ENCODE measurements around the gene PLA1A.
"Not testable (repeated sequence)": the region's sequence is repeated elsewhere in the genome, so short reads cannot be mapped to it uniquely, and the experiment has no call there.

PLA1A gene, protein sequence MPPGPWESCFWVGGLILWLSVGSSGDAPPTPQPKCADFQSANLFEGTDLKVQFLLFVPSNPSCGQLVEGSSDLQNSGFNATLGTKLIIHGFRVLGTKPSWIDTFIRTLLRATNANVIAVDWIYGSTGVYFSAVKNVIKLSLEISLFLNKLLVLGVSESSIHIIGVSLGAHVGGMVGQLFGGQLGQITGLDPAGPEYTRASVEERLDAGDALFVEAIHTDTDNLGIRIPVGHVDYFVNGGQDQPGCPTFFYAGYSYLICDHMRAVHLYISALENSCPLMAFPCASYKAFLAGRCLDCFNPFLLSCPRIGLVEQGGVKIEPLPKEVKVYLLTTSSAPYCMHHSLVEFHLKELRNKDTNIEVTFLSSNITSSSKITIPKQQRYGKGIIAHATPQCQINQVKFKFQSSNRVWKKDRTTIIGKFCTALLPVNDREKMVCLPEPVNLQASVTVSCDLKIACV

DNA sequence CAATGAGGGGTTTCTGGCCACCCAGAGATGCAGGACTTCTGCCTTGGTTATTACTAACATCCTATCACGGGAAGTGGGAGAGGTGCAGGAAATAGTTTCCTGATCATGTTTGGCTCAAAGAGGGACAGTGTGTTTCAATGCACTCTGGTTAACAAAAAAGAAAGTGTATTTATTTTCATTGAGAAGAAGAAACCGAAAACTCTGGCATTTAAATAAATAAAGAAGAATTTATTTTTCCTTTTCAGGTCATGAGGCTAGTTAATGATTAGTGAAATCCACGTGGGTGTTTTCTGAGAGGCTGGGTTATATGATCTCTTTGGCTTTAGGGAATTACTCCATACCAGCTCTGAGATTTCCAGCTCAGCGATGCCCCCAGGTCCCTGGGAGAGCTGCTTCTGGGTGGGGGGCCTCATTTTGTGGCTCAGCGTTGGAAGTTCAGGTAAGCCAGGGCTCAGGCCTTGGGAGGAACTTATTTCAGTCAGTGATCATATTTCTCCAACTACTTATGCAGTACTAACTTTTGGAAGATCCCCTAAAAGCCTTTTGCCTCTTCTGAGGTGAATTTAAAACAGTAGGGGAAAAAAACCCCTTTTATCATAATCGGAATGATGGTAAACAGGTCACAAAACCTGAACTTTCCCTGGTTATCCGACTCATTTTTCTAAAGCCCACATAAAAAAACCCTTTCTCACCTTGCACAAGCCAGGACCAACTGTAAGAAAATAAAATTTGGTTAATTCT lies at the start of gene PLA1A:
Gene PLA1A (plus strand): TSS at position 338 of the 741 bp plus-strand sequence. CDS start 29 bp downstream, at position 367.
- no peak for DNase-seq (ENCODE audit: low read depth)

DNA sequence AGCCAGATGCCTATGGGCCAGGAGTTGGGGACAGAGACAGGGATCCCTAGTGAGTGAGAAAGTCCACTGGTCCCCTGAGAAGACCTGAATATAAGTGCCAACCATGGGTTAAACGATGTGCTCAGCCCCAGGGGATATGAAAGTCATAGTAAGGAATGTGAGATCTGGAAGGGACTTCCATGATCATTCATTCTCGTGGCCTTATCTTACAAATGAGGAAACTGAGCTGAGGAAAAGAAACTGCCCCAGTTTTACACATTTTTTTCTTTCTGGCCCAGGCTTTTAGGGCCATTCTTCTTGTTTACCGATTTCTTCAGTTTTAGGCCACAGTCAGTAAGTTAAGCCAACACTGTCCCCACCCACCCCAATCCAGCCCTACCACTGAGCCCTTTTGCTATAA lies 49.3 kb upstream of the PLA1A start:
- no peak for DNase-seq (ENCODE audit: low read depth)

DNA sequence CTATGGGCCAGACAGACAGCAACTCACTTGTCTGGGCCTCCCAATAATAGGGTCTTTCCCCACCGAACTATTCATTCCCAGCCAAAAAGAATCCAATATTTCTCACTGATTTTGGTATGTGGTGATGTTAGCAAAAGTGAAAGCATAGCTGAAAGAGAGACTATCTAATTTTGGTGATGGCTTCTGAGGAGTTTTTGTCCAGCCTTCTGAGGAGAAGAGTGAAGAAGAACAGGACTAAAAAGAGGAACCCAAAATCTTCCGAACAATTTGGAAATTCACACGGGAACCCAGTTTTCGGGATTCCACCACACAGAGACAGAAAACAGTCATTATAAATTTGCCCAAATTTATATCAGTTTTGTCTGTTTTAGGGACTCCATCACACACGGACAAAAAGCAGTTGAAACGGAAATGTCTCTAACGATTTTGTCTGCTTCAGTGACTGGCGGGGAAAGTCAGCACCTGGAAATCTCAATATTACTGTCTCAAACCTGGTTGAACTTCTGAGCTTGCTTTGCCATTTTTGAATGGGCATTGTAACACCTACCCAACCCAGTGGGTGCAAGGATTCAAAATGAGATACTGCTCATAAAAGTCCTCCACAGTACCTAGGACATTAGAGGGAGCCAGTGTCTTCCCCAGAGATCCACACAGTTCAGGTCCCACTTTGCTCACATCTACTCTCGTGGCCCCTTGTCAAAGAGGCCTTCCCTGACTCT lies 47.3 kb upstream of the PLA1A start:
- no peak for DNase-seq (ENCODE audit: low read depth)

DNA sequence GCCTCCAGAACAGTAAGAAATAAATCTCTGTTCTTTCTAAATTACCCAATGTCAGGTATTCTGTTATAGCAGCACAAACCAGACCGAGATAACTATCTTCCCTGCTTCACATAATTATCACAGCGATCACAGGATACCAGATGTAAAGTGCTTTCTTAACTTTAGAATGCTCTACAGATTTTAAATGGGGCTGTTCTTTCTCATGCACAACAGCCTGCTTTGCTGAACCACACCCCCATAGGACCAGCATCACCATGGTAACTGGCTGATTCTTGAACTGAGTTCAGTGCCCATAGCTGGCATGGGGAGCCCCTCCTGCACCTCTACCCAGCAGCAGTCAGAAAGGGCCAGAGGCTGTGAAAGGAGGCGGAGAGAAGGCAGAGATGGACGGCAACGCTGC lies 46.1 kb upstream of the PLA1A start:
- DNase-seq (ENCODE audit: low read depth) = no peak

GRCh38 chr3:119552928-119553327 lies 44.8 kb upstream of the PLA1A start:
- not testable (repeated sequence) for DNase-seq (ENCODE audit: low read depth)

GRCh38 chr3:119553823-119554415 lies 43.8 kb upstream of the PLA1A start:
- DNase-seq (ENCODE audit: low read depth) = no peak

GRCh38 chr3:119555309-119555735 lies 42.4 kb upstream of the PLA1A start:
- no peak for DNase-seq (ENCODE audit: low read depth)

DNA sequence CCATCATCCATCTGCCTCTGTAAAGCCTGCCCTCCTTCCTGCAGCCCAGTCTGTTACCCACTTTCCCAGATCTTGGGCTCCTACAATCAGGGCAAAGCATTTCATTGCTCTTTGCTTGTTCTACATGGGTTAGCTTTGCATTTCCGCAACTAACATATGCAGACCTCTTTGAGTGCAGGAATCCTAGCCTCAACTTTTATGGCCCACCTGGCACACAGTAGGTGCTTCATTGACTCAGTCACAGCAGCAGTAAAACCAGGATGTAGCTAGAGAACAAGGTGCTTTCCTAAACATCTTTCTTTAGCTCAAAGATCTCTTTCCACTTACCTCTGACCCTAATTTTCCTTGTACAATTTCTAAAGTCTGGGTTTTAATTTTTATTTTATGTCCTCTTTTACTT lies 41.8 kb upstream of the PLA1A start:
- DNase-seq (ENCODE audit: low read depth) = no peak

- no peak for DNase-seq (ENCODE audit: low read depth)
Observed at GRCh38 chr3:119557192-119557876, 40.4 kb upstream of the PLA1A start.

DNA sequence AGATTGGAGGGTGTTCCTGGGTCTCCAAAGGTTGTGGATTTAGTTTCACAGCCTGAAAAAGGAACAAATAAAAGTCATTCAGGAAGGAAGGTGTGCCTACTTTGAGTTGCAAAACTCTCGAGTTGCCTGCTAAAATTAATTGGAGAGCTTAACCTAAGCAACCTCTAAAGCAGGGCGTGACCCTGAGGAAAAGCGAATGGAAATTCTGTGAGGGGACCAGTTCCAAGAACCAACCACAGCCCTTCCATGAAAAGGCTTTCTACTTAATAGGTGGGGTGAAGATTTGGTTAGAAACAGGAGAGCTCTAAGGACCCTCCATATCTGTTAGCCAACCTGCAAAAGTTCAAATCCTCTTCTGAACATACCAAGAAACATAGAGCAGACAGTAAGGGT lies 39.8 kb upstream of the PLA1A start:
- no peak for DNase-seq (ENCODE audit: low read depth)

- no peak for DNase-seq (ENCODE audit: low read depth)
Observed at GRCh38 chr3:119558626-119559317, 38.9 kb upstream of the PLA1A start.

DNA sequence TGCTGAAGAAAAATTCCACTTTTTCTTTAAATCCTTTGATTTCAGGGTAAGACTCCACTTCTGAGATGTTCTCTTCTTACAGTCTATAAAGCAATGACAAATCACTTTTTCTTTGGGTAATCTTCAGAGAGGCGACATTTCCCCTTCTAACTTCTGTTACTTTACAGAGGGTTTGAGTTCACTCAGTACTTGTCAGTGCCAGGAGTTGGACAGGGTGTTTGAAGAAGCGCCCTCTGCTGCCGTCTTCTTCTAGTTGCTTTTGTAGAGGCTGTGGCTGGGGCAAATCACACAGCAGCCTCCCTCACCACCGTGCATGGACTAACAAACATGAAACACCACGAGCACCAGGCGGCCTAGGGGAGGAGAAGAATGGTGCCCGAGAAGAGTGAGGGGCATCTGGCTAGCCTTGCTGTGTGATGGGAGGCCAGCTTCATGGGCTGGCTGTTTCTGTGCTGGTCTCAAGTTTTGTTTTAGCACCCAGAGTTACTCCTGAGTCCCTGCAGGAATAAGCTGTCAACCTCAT lies 38.2 kb upstream of the PLA1A start, which contains the start of gene CD80:
Gene CD80 (minus strand): TSS at position 174 of the 523 bp plus-strand sequence. CDS start 1,886 bp downstream, outside the sequence.
- no peak for DNase-seq (ENCODE audit: low read depth)

GRCh38 chr3:119560160-119560559 lies 37.5 kb upstream of the PLA1A start:
- DNase-seq (ENCODE audit: low read depth) = no peak

GRCh38 chr3:119562307-119562961 lies 35.3 kb upstream of the PLA1A start:
- no peak for DNase-seq (ENCODE audit: low read depth)

DNA sequence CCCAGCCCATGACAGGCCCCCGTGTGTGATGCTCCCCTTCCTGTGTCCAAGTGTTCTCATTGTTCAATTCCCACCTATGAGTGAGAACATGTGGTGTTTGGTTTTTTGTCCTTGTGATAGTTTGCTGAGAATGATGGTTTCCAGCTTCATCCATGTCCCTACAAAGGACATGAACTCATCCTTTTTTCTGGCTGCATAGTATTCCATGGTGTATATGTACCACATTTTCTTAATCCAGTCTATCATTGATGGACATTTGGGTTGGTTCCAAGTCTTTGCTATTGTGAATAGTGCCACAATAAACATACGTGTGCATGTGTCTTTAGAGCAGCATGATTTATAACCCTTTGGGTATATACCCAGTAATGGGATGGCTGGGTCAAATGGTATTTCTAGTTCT lies 34.4 kb upstream of the PLA1A start:
- DNase-seq (ENCODE audit: low read depth) = not testable (repeated sequence)

DNA sequence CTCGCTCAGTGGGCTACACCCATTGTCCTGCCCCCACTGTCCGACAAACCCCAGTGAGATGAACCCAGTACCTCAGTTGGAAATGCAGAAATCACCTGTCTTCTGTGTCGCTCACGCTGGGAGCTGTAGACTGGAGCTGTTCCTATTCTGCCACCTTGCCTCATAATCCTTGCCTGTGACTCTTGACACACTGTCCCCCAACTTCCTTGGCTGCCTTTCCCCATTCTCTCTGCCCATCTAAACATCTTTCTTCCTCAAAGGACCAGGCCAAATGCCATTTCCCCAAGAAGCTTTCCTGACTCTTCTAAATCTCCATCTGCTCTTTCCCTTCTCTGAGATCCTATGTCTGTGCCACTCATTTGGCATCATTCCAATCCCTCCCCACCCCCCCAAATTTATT lies 28.5 kb upstream of the PLA1A start:
- no peak for DNase-seq (ENCODE audit: low read depth)

DNA sequence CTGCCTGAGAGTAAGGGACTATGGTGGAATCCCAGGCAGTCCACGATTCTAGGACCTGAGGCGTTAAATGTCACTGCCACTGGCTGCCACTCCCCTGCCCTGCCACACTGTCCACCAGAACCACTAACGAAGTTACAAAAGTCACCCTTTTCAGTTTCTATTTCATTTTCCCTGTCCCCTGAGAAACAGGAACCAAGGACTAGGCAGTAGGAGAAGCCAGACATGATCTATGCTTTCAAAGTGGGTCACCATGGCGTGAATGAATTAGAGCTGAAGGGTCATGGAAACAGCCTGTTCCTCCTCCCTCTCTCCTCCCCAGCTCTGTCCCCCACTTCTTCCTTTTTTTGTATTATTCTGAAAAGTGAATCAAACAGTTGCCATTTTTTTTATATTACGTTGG lies 27.5 kb upstream of the PLA1A start:
- DNase-seq (ENCODE audit: low read depth) = no peak

DNA sequence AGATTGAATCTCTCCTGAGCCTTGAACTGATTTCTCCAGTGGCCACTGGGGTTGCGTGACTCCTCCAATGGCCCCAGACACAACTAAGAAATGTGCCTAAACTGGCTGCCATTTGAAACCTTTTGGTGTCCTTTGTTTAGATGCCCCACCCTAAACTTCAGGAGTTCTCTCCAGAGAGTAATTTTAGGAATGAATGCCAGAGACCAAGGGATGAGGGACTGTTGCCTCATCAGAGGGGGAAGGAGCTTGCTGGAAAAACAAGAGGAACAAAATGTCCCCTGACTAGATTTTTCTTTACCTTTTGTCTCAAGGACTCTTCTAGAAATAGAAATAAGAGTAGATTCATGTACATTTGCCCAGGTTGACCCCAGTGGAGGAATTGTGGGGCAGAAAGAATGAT lies 26.5 kb upstream of the PLA1A start:
- DNase-seq (ENCODE audit: low read depth) = no peak

DNA sequence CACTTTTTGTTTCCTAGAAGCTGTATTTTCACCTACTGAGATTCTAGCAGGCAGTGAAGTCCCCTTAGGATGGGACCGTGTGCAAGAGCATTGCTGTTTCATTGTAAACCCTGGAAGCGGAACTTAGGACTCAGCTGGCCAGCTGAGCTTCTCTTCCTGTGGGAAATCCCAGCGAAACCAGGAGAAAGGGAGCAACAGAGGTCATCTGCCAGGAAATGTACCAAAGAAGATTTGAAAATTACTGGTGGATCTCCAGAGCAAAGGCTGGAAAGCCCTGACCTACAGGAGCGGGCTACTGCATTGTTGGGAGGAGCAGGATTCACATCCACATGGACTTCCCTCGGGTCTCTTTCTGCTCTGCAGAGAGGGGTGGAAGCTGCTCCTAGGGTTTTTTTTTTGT lies 26.0 kb upstream of the PLA1A start:
- DNase-seq (ENCODE audit: low read depth) = no peak

DNA sequence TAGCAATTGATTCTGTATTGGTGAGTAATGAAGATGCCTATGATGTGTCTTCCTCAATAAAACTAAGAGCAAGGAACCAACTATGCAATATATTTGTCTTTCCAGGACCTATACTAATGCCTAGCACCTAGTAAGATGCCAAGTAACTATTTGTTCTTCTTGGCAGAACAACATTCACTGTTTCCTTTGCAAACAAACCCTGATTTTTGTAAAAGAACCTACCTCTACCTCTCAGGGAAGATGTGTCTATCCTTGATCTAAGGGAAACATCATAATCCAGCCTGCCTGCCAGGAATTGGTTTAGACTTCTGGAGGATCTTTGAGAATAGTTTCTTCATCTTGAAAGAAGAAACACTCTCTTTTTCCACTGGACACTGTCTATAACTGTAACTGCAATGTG lies 22.2 kb upstream of the PLA1A start:
- no peak for DNase-seq (ENCODE audit: low read depth)
